Activated CD4-positive, alpha-beta T cell treated with anti-CD3 and anti-CD28 coated beads, Interleukin-2, amount 50 U/mL, for 4 hours (primary cell): ENCODE results near the gene PRR36.
A peak's percentile ranks its signal among the peaks of the same experiment; 100 is the strongest.
"Not testable (repeated sequence)": the region's sequence is repeated elsewhere in the genome, so short reads cannot be mapped to it uniquely, and the experiment has no call there.

ENCODE experiments used
- DNase-seq, 2 experiments: peaks; one replicate each; pipeline ENCODE4 v3.0.0-alpha.2; 2020

PRR36 gene

GRCh38 chr19:7874076-7874896 lies at the start of gene PRR36:
TSS of gene PRR36 (minus strand) at chr19:7874390. CDS start at chr19:7873689, 701 bp downstream.
- no peak for DNase-seq

DNA sequence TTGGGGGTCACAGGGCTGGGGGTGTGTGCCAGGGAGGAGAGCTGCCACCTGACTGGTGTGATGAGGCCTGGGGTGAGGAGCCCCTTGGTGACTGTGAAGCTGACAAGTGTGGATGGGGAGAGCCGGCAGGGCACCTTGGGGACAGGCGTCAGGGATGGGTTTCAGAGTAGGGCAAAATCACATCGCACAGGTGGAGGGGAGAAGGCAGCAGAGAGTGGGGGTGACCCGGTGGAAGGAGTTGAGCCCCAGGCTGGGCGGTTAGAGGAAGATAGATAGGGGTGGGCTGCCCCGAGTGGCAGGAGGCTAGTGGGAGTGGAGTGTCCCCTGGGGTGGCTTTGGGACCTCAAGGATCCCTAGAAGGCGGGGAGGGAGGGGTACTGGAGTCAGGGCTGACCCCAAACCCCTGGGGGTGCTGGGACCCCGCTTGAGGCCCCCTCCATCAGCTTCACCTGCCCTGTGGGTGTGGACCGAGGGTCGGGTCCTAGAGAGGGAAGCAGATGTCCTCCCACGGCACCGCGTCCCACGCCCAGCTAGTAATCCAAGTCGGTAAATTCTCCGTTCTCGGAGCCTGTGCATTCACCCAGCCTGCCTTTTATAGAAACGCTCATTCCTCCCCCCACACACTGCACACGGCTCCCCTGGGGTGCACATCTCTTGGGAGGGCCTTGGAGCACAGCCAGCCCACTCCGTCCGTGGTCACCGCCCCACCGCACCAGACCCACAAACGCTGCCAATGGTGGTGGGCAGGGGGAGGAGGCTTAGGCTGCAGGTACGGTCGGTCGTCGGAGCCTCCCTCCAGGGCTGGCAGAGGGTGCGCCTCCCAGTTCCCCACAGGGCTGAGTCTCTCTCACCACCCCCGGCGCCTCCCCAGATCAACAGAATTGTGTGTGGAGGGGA lies 49.4 kb upstream of the PRR36 start:
- DNase-seq, result no peak

DNA sequence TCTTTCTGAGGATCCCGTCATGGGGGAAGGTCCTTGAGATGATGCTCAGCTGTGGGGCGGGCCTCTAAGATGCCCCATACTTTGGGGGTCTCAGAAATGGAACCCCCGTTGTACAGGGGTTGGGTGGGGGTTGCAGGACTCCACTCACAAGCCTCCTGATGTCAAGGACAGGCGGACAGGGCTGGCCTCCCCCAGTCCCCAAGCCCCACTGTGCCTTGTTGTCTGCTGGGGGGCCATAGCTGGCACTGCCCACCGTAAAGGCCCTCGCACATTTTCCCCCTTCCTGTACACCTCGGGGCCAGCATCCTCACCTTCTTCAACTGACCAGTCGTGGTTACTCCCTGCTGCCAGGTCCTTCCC lies 48.6 kb upstream of the PRR36 start:
- DNase-seq, result no peak

DNA sequence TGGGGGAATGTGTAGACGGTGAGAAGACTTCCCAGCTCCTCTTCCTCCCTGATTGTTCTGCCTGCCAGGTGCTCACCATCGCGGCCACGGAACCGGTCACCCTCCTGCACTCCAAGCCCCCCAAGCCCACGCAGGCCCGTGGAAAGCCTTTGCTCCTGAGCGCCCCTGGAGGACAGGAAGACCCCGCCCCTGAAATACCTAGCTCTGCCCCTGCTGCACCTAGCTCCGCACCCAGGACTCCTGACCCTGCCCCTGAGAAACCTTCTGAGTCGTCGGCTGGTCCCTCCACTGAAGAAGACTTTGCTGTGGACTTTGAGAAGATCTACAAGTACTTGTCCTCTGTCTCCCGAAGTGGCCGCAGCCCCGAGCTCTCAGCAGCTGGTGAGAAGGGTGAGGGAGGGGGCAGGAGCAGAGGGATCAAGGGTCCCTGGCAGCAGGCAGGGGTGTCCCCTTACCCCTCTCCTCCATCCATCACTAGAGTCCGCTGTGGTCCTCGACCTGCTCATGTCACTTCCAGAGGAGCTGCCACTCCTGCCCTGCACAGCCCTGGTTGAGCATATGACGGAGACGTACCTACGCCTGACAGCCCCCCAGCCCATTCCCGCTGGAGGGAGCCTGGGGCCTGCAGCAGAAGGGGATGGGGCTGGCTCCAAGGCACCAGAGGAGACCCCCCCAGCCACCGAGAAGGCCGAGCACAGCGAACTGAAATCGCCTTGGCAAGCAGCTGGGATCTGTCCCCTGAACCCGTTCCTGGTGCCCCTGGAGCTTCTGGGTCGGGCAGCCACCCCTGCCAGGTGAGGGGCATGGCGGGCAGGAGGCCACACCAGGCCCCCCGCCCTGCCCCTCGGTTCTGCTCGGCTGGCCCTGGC lies 48.0 kb upstream of the PRR36 start:
- no peak for DNase-seq

DNA sequence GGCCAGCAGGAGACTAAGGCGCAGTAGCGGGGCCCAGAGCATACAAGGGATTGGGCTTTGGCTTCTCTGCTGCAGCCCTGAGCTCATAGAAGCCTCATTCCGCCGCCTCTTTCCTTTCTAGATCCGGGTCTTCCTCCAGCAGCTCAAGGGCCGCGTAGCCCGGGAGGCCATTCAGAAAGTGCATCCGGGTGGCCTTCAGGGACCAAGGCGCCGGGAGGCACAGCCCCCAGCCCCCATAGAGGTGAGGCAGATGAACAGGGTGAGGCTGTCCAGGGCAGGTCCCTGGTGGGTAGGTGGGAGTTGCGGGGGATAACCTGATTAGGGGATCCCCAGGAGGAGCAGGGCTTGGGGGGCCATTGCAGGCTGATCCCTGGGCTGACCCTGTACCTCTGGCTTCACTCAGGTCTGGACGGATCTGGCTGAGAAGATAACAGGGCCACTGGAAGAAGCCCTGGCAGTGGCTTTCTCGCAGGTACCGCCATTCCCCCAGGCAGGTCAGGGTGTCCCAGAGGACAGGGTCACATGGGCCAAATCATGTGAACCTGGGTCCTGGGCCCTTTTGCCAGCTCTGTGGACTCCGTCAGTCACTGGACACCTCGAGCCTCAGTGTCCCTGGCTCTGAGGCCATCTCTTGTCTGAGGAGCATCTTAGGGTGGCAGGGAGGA lies 47.2 kb upstream of the PRR36 start:
- DNase-seq, result no peak

DNA sequence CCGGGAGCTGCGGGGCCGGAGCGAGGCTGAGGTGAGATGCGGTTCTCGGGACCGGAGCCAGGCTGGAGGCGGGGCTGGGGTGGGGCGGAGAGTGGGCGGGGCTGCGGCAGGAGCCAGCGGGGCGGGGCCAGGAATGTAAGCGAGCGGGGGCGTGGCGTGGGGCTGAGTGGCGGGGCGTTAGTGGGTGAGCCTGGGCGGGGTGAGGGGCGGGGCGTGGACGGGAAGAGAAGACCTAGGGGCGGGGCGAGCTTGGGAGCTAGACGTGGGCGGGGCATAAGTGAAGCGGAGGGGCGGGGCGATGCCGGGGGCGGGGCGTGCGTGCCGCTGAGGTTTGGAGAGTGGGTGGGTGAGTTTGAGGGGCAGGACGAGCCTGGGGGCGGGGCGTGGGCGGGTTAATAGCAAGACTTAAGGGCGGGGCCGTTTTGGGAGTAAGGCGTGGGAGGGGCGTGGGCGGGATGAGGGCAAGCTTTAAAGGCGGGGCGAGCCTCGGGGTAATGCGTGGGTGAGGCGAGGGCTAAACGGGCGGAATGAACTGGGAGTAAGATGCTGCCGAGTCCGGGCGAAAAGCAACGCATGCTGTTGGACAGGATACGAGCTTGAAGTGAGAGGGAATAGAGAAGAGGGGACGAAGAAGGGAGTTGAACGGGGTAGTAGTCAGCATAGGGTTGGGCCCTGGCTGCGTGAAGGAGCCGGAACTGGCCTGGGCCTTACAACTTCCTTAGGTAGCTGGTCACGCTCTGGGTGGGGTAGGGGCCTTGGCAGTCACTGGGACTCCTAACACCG lies 46.5 kb upstream of the PRR36 start:
- peak; percentile 100 for DNase-seq

DNA sequence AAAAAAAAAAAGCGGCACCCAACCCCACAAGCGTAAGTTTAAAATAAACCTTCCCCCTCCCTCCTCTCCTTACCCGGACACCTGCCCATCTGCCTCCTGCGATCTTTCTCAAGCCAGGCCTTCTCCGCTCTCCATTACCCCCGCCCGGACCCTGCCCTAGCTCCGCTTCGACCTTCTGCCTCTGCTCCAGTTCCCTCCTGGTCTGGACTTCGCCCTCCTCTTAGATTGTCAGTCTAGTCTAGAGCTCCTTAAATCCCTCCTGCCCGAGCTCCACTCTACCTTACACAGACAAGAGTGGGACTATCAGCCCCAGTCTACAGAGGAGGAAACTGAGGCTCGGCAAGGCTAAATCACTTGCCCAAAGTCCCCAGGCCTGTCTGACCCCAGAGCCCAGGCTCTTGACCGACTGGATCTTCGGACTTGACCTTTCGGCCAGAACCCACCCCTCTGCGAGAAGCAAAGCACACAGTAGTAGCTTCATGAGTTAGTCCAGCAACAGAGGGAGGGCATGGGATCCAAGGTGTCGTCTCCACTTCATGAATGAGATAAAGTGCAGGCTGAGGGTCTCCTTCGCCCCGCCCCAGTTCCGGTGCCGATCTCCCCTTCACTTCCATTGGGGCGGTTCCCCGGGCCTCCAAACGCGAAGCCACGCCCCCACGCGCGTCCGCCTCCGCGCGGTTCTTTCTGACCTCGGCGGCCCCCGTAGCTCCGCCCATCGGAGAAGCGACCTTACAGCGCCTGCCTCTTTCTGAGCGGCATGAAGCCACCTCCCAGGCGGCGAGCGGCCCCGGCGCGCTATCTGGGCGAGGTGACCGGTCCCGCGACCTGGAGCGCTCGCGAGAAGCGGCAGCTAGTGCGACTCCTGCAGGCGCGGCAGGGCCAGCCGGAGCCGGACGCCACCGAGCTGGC lies 45.7 kb upstream of the PRR36 start, which contains the start of gene SNAPC2:
SNAPC2 (plus strand) TSS at position 729 of the 909 bp plus-strand sequence; CDS start at position 758, 29 bp downstream.
- DNase-seq, result peak; percentile 95

- DNase-seq, result no peak
Measured at GRCh38 chr19:7918615-7919421, 44.6 kb upstream of the PRR36 start.

DNA sequence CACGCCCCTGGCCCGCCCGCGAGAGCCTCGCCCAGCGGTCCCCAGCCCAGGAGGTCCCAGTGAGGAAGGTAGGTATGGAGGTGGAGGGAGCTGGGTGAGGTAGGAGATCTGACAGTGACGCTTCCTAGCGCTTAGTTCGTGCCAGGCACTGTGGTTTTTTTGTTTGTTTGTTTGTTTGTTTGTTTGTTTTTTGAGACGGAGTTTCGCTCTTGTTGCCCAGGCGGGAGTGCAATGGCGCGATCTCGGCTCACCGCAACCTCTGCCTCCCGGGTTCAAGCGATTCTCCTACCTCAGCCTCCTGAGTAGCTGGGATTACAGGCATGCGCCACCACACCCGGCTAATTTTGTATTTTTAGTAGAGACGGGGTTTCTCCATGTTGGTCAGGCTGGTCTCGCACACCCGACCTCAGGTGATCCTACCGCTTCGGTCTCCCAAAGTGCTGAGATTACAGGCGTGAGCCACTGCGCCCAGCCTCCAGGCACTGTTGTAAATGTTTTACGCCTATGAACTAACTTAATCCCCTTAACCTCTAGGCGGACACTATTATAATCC lies 43.9 kb upstream of the PRR36 start:
- not testable (repeated sequence) for DNase-seq

GRCh38 chr19:7917267-7918061 lies 43.3 kb upstream of the PRR36 start:
- peak; percentile 50 to 54 for DNase-seq

DNA sequence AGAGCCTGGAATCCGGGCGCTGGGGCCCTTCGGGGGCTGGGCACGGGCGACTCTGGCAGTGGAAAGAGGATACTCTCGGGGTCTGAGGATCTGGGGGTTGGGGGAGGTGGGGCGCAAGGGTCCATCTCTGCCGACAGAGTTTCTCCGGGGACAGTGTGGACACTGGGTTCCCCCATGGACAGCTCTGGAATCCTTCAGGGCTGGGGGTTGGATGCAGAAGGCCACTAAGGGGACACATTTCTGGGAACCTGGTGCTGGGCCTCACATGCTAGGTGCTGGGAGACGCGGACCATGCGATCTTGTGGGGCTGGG lies 42.7 kb upstream of the PRR36 start:
- DNase-seq, result no peak

DNA sequence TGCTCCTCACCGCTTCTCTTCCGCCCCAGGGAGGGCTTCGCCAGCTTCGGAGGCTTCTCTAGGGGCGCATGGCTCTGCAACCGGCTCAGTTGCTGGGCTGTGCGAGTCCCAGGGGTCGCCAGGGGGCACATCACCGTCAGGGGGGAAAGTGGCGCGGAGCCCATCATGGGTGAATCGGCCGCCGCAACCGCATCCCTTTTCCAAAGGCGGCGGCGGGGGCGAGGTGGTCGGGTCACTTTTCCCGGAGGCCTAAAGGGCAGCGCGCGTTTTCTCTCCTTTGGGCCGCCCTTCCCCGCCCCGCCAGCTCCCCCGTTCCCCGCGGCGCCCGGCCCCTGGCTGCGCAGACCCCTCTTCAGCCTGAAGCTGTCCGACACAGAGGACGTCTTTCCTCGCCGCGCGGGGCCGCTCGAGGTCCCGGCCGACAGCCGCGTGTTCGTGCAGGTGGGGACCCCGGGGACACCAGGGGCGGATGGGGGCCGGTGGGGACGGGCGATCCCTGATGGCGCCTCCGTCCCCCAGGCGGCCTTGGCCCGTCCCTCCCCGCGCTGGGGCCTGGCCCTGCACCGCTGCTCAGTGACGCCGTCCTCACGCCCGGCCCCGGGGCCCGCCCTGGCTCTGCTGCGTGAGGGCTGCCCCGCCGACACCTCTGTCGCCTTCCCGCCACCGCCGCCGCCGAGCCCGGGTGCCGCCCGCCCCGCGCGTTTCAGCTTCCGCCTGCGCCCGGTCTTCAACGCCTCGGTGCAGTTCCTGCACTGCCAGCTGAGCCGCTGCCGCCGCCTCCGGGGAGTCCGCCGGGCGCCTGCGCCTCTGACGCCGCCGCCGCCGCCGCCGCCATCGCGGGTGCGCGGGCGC lies 42.1 kb upstream of the PRR36 start:
- DNase-seq, result no peak

DNA sequence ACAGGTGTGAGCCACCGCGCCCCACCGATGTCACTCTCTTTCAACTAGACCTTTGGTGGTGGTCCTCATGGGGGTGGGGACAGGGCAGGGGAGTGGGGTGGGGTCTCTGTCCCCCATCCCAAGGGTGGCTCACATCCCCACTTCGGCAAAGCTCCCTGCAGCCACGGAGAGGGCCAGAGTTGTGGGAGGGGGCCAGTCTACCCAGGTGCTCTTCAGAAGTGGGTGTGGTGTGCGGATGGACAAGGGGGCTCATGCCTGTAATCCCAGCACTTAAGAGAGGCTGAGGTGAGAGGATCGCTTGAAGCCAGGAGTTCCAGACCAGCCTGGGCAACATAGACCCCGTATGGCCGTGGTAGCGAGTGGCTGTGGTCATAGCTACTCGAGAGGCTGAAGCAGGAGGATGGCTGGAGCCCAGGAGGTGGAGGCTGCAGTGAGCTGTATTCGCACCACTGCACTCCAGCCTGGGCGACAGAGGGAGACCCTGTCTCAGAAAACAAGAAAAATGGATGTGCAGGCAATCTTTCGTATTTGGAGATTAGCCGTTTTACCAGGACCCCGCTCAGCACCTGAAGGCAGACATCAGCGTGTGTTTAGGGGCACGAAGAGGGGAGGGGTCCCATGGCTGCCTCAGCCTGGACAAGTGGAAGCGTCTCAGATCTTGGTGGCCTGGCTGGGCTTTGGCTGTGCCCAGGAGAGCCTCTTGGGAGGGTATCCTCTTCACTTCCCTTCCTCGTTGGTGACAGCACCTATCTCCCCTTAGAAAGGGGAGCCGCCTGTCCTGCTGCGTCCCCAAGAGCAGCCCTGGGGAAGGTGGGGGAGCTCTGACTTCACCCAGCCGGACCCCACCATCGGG lies 41.3 kb upstream of the PRR36 start:
- DNase-seq, result no peak

DNA sequence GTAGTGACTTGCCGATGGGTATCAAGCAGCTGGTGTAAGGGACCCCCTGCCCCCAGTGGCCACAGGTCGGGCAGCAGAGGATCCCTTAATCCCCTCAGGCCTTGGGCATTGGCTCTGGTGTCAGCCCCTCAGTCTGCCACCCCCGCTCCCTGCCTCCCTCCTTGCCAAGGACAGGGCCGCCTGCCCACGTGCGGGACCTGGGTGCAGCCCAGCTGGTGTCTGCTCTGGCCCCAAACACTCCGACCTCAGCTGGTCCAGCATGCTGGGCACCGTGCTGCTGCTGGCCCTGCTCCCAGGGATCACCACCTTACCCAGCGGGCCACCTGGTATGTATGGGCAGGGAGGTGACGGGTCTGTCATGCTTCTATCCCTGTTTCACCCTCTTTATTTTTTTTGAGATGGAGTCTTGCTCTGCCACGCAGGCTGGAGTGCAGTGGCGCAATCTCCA lies 40.4 kb upstream of the PRR36 start, which contains the start of gene TGFBR3L:
TGFBR3L (plus strand) TSS at position 233 of the 448 bp plus-strand sequence.
- no peak for DNase-seq

GRCh38 chr19:7914099-7914498 lies 39.9 kb upstream of the PRR36 start:
- DNase-seq, result no peak

GRCh38 chr19:7913652-7914051 lies 39.5 kb upstream of the PRR36 start:
- DNase-seq, result no peak
